Measurements from ENCODE around the gene TMEM176A.
"Not testable (repeated sequence)": the region's sequence is repeated elsewhere in the genome, so short reads cannot be mapped to it uniquely, and the experiment has no call there.

The TMEM176A gene

GRCh38 chr7:150801242-150801945, 825 bp downstream of the TMEM176A start:
- Histone ChIP-seq H3K4me1 (ENCODE audit: control insufficient read depth, insufficient read depth, low read length) (no peaks in the 10 kb centered on the region), H3K9me3 (ENCODE audit: control insufficient read depth, low read length) (no peaks in the 10 kb centered on the region), H3K27me3 (ENCODE audit: control insufficient read depth, insufficient read depth, low read length, poor library complexity, severe bottlenecking) (peaks cover 52% of the 10 kb centered on the region), H3K36me3 (ENCODE audit: control insufficient read depth, insufficient read depth, low read length) (no peaks in the 10 kb centered on the region), H3K27ac (ENCODE audit: insufficient read depth, low read depth, low read length, poor library complexity, severe bottlenecking) (no peak overlapping the region), H3K4me3 (ENCODE audit: insufficient read depth, low read depth, low read length) (peak overlapping the region; percentile 38)
- 47 to 52% methylated on average over 26 of the region's 26 CpGs for WGBS, 2 experiments

- WGBS, 2 experiments, result 90 to 91% methylated on average over 12 of the region's 12 CpGs
These were observed 1.6 kb downstream of the TMEM176A start for GRCh38 chr7:150801946-150802771.

DNA sequence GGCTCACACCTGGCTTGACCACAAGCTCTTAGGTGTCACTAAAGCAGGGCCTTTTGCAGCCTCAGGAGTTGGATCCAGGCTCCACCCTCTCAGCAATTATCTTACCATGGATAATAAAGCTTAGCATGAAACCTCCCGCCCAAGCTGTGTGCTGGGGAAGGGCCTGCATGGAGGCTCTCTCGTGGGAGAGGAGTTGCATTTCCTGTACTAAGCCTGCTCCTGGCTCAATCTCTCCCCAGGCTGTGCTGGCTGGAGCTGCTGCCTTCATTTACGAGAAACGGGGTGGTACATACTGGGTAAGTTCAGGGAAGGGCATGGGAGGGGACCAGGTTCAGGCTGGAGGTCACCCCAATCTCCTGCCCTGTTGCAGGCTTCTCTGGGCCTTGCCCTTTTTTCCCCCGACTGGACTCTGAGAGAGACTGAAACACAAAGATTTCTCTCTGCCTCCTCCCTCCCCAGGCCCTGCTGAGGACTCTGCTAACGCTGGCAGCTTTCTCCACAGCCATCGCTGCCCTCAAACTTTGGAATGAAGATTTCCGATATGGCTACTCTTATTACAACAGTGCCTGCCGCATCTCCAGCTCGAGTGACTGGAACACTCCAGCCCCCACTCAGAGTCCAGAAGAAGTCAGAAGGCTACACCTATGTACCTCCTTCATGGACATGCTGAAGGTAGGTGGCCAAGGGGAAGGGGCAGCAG, 2.7 kb downstream of the TMEM176A start:
- H3K4me1 ChIP-seq (ENCODE audit: control insufficient read depth, insufficient read depth, low read length), result no peaks in the 10 kb centered on the region
- no peak overlapping the region for H3K4me3 ChIP-seq (ENCODE audit: insufficient read depth, low read depth, low read length)
- H3K27me3 ChIP-seq (ENCODE audit: control insufficient read depth, insufficient read depth, low read length, poor library complexity, severe bottlenecking), result peaks cover 52% of the 10 kb centered on the region
- H3K27ac ChIP-seq (ENCODE audit: insufficient read depth, low read depth, low read length, poor library complexity, severe bottlenecking), result no peak overlapping the region
- no peaks in the 10 kb centered on the region for H3K9me3 ChIP-seq (ENCODE audit: control insufficient read depth, low read length)
- no peaks in the 10 kb centered on the region for H3K36me3 ChIP-seq (ENCODE audit: control insufficient read depth, insufficient read depth, low read length)
- 79 to 81% methylated on average over 10 of the region's 10 CpGs for WGBS, 2 experiments

More at GRCh38 chr7:150801946-150802771, 1.6 kb downstream of the TMEM176A start:
- Histone ChIP-seq H3K4me1 (ENCODE audit: control insufficient read depth, insufficient read depth, low read length) (no peaks in the 10 kb centered on the region), H3K9me3 (ENCODE audit: control insufficient read depth, low read length) (no peaks in the 10 kb centered on the region), H3K27me3 (ENCODE audit: control insufficient read depth, insufficient read depth, low read length, poor library complexity, severe bottlenecking) (peaks cover 52% of the 10 kb centered on the region), H3K4me3 (ENCODE audit: insufficient read depth, low read depth, low read length) (no peak overlapping the region), H3K36me3 (ENCODE audit: control insufficient read depth, insufficient read depth, low read length) (no peaks in the 10 kb centered on the region), H3K27ac (ENCODE audit: insufficient read depth, low read depth, low read length, poor library complexity, severe bottlenecking) (no peak overlapping the region)

DNA sequence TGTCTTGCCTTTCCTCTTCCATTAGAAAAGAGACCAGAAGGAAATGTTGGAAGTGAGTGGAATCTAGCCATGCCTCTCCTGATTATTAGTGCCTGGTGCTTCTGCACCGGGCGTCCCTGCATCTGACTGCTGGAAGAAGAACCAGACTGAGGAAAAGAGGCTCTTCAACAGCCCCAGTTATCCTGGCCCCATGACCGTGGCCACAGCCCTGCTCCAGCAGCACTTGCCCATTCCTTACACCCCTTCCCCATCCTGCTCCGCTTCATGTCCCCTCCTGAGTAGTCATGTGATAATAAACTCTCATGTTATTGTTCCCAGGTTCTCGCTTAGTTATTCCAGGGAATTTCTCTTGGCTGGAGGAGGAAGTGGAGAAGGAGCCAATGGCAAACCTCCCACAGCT, 4.2 kb downstream of the TMEM176A start:
- Histone ChIP-seq H3K9me3 (ENCODE audit: control insufficient read depth, low read length) (no peaks in the 10 kb centered on the region), H3K27me3 (ENCODE audit: control insufficient read depth, insufficient read depth, low read length, poor library complexity, severe bottlenecking) (peaks cover 37% of the 10 kb centered on the region), H3K36me3 (ENCODE audit: control insufficient read depth, insufficient read depth, low read length) (no peaks in the 10 kb centered on the region), H3K4me1 (ENCODE audit: control insufficient read depth, insufficient read depth, low read length) (no peaks in the 10 kb centered on the region), H3K27ac (ENCODE audit: insufficient read depth, low read depth, low read length, poor library complexity, severe bottlenecking) (no peak overlapping the region), H3K4me3 (ENCODE audit: insufficient read depth, low read depth, low read length) (no peak overlapping the region)
- 92% methylated on average over 5 of the region's 5 CpGs for WGBS, 2 experiments

- no peaks in the 10 kb centered on the region for H3K36me3 ChIP-seq (ENCODE audit: control insufficient read depth, insufficient read depth, low read length)
- no peak overlapping the region for H3K27ac ChIP-seq (ENCODE audit: insufficient read depth, low read depth, low read length, poor library complexity, severe bottlenecking)
- H3K4me1 ChIP-seq (ENCODE audit: control insufficient read depth, insufficient read depth, low read length), result no peaks in the 10 kb centered on the region
- no peaks in the 10 kb centered on the region for H3K9me3 ChIP-seq (ENCODE audit: control insufficient read depth, low read length)
- peaks cover 26% of the 10 kb centered on the region for H3K27me3 ChIP-seq (ENCODE audit: control insufficient read depth, insufficient read depth, low read length, poor library complexity, severe bottlenecking)
- H3K4me3 ChIP-seq (ENCODE audit: insufficient read depth, low read depth, low read length), result no peak overlapping the region
These were observed 5.3 kb downstream of the TMEM176A start for GRCh38 chr7:150805864-150806263.

DNA sequence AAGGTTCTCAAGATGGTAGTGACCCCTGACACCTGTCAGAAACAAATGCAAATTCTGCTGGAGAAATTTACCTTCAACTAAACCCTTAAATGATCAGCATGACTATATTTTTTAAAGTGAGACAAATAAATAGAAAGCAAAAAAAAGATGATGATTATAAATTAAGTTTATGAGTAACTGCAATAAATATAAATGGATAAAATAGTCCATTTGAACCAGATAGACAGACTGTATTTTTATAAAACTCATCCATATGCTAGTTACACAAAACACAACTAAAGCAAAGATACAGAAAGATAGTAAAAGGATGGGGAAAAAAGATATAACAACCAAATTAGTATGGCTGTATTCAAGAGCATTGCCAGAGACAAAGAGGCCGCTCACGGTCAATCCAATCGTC, 5.9 kb downstream of the TMEM176A start:
- Histone ChIP-seq H3K4me1 (ENCODE audit: control insufficient read depth, insufficient read depth, low read length) (no peaks in the 10 kb centered on the region), H3K36me3 (ENCODE audit: control insufficient read depth, insufficient read depth, low read length) (no peaks in the 10 kb centered on the region), H3K9me3 (ENCODE audit: control insufficient read depth, low read length) (no peaks in the 10 kb centered on the region), H3K27me3 (ENCODE audit: control insufficient read depth, insufficient read depth, low read length, poor library complexity, severe bottlenecking) (peaks cover 20% of the 10 kb centered on the region), H3K27ac (ENCODE audit: insufficient read depth, low read depth, low read length, poor library complexity, severe bottlenecking) (no peak overlapping the region), H3K4me3 (ENCODE audit: insufficient read depth, low read depth, low read length) (no peak overlapping the region)
- WGBS, 2 experiments, result 96 to 98% methylated on average over 3 of the region's 3 CpGs

- Histone ChIP-seq H3K36me3 (ENCODE audit: control insufficient read depth, insufficient read depth, low read length) (no peaks in the 10 kb centered on the region), H3K27ac (ENCODE audit: insufficient read depth, low read depth, low read length, poor library complexity, severe bottlenecking) (no peak overlapping the region), H3K27me3 (ENCODE audit: control insufficient read depth, insufficient read depth, low read length, poor library complexity, severe bottlenecking) (peaks cover 16% of the 10 kb centered on the region), H3K4me1 (ENCODE audit: control insufficient read depth, insufficient read depth, low read length) (no peaks in the 10 kb centered on the region), H3K4me3 (ENCODE audit: insufficient read depth, low read depth, low read length) (no peak overlapping the region), H3K9me3 (ENCODE audit: control insufficient read depth, low read length) (no peaks in the 10 kb centered on the region)
- WGBS, 2 experiments, result 92 to 100% methylated on average over 1 to 2 of the region's 2 CpGs
These were observed 6.3 kb downstream of the TMEM176A start for GRCh38 chr7:150806863-150807262.

GRCh38 chr7:150807616-150808438, 7.3 kb downstream of the TMEM176A start:
- not testable (repeated sequence) for H3K27ac ChIP-seq (ENCODE audit: insufficient read depth, low read depth, low read length, poor library complexity, severe bottlenecking); H3K9me3 ChIP-seq (ENCODE audit: control insufficient read depth, low read length); H3K4me1 ChIP-seq (ENCODE audit: control insufficient read depth, insufficient read depth, low read length); H3K27me3 ChIP-seq (ENCODE audit: control insufficient read depth, insufficient read depth, low read length, poor library complexity, severe bottlenecking); H3K4me3 ChIP-seq (ENCODE audit: insufficient read depth, low read depth, low read length); H3K36me3 ChIP-seq (ENCODE audit: control insufficient read depth, insufficient read depth, low read length)
- 76 to 79% methylated on average over 13 of the region's 13 CpGs for WGBS, 2 experiments

- Histone ChIP-seq H3K9me3 (ENCODE audit: control insufficient read depth, low read length) (no peaks in the 10 kb centered on the region), H3K4me1 (ENCODE audit: control insufficient read depth, insufficient read depth, low read length) (peaks cover 9% of the 10 kb centered on the region), H3K27me3 (ENCODE audit: control insufficient read depth, insufficient read depth, low read length, poor library complexity, severe bottlenecking) (no peaks in the 10 kb centered on the region), H3K36me3 (ENCODE audit: control insufficient read depth, insufficient read depth, low read length) (no peaks in the 10 kb centered on the region), H3K4me3 (ENCODE audit: insufficient read depth, low read depth, low read length) (no peak overlapping the region), H3K27ac (ENCODE audit: insufficient read depth, low read depth, low read length, poor library complexity, severe bottlenecking) (peak overlapping the region; percentile 22)
- WGBS, 2 experiments, result 53 to 54% methylated on average over 6 to 7 of the region's 7 CpGs
These were observed 13.9 kb downstream of the TMEM176A start for GRCh38 chr7:150814328-150815001.

All from ectodermal cell (in vitro differentiated cells).